Cardiac septum (tissue), 1 donor: ENCODE measurements around the gene RXRG. TPM values are rescaled to one million over a fixed set of nuclear protein-coding genes. Genes with fewer than 3 reads are reported as not detected.

Experiments
- DNase-seq: peaks from one replicate; pipeline ENCODE4 v3.0.0-alpha.2; 2020; ENCODE audit warnings: low spot score
- intact Hi-C: fragments of 100-400 bp; cut with DNase I; formaldehyde crosslinking; loops from one replicate; pipeline ENCODE4 v1.14.0; 2022
- total RNA-seq: library from RNA; stranded (reverse); fragmentation: NEBNext Ultra II Directional; extraction: Animal tissue kit (Norgen Biotek cat#: 25700); gene quantifications from one replicate; pipeline ENCODE4 v1.2.1, GENCODE V29; 2021
- donor health status: DM: no; HTN: no; CAD: no.

Gene RXRG
- total RNA-seq, 1 donor from 2014 or later: 5.1 TPM

- intact Hi-C loops: loop anchor here (2.0 to 5.0 kb wide), 2 partner anchors 42 to 90 kb away; partner anchors contain the start of gene LRRC52
- DNase-seq: no peak
Measured at GRCh38 chr1:165452336-165453130, 7.6 kb upstream of the RXRG start.

GRCh38 chr1:165451691-165452090, 6.8 kb upstream of the RXRG start:
- intact Hi-C loops: loop anchor here (2.0 to 5.0 kb wide), 2 partner anchors 41 to 91 kb away; partner anchors contain the start of gene LRRC52

GRCh38 chr1:165449131-165449530, 4.2 kb upstream of the RXRG start:
- DNase-seq: no peak
- intact Hi-C loops: no loop called here

More at GRCh38 chr1:165451691-165452090, 6.8 kb upstream of the RXRG start:
- no peak for DNase-seq

GRCh38 chr1:165445388-165445787, 462 bp upstream of the RXRG start:
- intact Hi-C loops: no loop called here

GRCh38 chr1:165443539-165444311, 1.2 kb downstream of the RXRG start:
- intact Hi-C loops: no loop called here
- DNase-seq: no peak

More at GRCh38 chr1:165445388-165445787, 462 bp upstream of the RXRG start:
- DNase-seq: no peak

- intact Hi-C loops: no loop called here
- DNase-seq: no peak
Measured at GRCh38 chr1:165442653-165443052, 2.3 kb downstream of the RXRG start.

GRCh38 chr1:165442053-165442452, 2.9 kb downstream of the RXRG start:
- intact Hi-C loops: no loop called here
- no peak for DNase-seq

- intact Hi-C loops: no loop called here
- no peak for DNase-seq
Measured at GRCh38 chr1:165441166-165441880, 3.6 kb downstream of the RXRG start.

- no peak for DNase-seq
- intact Hi-C loops: no loop called here
Measured at GRCh38 chr1:165439330-165439729, 5.6 kb downstream of the RXRG start.

GRCh38 chr1:165436994-165437393, 7.9 kb downstream of the RXRG start:
- intact Hi-C loops: no loop called here
- DNase-seq: no peak

GRCh38 chr1:165435801-165436200, 9.1 kb downstream of the RXRG start:
- no peak for DNase-seq
- intact Hi-C loops: no loop called here

- intact Hi-C loops: no loop called here
Measured at GRCh38 chr1:165434281-165434680, 10.6 kb downstream of the RXRG start.

GRCh38 chr1:165431079-165431478, 13.8 kb downstream of the RXRG start:
- intact Hi-C loops: no loop called here
- DNase-seq: no peak

More at GRCh38 chr1:165434281-165434680, 10.6 kb downstream of the RXRG start:
- no peak for DNase-seq

- no peak for DNase-seq
- intact Hi-C loops: no loop called here
Measured at GRCh38 chr1:165426745-165427144, 18.2 kb downstream of the RXRG start.

- intact Hi-C loops: no loop called here
- no peak for DNase-seq
Measured at GRCh38 chr1:165425621-165426020, 19.3 kb downstream of the RXRG start.

- intact Hi-C loops: no loop called here
- DNase-seq: no peak
Measured at GRCh38 chr1:165424454-165425216, 20.3 kb downstream of the RXRG start.

- intact Hi-C loops: no loop called here
- DNase-seq: no peak
Measured at GRCh38 chr1:165423136-165423535, 21.8 kb downstream of the RXRG start.

GRCh38 chr1:165420655-165421054, 24.3 kb downstream of the RXRG start:
- intact Hi-C loops: no loop called here

GRCh38 chr1:165419839-165420238, 25.1 kb downstream of the RXRG start:
- DNase-seq: no peak

More at GRCh38 chr1:165420655-165421054, 24.3 kb downstream of the RXRG start:
- DNase-seq: no peak

More at GRCh38 chr1:165419839-165420238, 25.1 kb downstream of the RXRG start:
- intact Hi-C loops: no loop called here
